Activated CD8-positive, alpha-beta memory T cell treated with anti-CD3 and anti-CD28 coated beads, Interleukin-2, amount 50 U/mL, for 1 hour (primary cell): ENCODE results near the gene TPP1.

Experiments used
- DNase-seq: peaks from one replicate; pipeline ENCODE4 v3.0.0-alpha.2; 2020; ENCODE audit errors: extremely low read depth

TPP1 gene

GRCh38 chr11:6611092-6611962 is 7.9 kb downstream of the TPP1 start:
- DNase-seq: no peak

- DNase-seq: no peak
Observed at GRCh38 chr11:6610591-6610990, 8.6 kb downstream of the TPP1 start.

GRCh38 chr11:6609502-6610015 is 9.7 kb downstream of the TPP1 start:
- no peak for DNase-seq

DNA sequence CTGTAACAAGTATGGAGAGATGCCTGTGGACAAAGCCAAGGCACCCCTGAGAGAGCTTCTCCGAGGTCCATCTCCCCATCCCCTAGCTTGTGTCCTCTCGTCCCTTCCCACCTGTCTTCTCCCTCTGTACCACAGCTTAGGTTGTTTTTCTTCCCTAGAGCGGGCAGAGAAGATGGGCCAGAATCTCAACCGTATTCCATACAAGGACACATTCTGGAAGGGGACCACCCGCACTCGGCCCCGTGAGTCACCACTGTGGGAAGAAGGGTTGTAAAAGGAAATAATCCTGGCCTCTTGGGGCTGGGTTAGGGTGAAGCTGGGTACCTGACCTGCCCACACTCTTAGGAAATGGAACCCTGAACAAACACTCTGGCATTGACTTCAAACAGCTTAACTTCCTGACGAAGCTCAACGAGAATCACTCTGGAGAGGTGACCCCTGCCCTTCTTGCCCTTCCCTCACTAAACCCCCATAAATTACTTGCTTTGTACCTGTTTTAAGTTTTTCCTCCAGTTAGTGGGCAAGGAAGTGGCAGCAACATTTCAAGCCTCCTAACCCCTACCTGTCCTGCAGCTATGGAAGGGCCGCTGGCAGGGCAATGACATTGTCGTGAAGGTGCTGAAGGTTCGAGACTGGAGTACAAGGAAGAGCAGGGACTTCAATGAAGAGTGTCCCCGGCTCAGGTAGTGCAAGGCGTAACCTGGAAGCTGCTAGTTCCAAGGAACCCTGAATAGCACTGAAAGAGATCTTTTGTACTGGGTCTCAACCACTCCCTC is 10.3 kb downstream of the TPP1 start:
- no peak for DNase-seq

GRCh38 chr11:6608011-6608410 is 11.2 kb downstream of the TPP1 start:
- DNase-seq: no peak

DNA sequence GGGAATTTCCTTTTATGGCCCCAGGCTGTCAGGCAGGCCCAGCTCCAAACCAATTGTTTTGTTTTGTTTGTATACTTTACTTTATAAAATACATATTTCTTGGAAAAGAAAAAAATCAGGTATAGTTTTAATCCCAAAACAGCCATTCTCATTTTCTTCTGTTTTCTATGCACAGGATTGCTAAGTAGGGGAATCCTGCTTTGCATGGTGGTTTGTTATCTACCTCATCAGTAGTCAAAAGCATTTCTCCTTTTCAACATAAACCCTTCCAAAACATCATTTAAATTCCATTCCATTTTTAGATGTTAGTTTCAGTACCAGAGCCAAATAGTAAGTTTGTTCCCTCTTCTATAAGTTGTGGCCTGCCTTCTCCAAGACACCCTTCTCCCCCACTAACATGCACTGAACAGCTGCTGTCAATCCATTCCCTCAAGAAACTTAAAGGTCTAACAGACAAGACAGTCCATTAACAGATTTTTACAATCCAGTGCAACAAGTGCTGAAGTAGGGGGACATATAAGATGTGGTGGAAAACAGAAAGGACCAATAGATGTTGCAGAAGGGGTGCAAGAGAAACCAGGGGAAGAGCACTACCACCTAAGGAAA is 11.9 kb downstream of the TPP1 start:
- DNase-seq: no peak

- no peak for DNase-seq
Observed at GRCh38 chr11:6606471-6607189, 12.6 kb downstream of the TPP1 start.

GRCh38 chr11:6604790-6605189 is 14.4 kb downstream of the TPP1 start:
- no peak for DNase-seq

GRCh38 chr11:6604081-6604626 is 15.1 kb downstream of the TPP1 start:
- DNase-seq: peak; percentile 51

DNA sequence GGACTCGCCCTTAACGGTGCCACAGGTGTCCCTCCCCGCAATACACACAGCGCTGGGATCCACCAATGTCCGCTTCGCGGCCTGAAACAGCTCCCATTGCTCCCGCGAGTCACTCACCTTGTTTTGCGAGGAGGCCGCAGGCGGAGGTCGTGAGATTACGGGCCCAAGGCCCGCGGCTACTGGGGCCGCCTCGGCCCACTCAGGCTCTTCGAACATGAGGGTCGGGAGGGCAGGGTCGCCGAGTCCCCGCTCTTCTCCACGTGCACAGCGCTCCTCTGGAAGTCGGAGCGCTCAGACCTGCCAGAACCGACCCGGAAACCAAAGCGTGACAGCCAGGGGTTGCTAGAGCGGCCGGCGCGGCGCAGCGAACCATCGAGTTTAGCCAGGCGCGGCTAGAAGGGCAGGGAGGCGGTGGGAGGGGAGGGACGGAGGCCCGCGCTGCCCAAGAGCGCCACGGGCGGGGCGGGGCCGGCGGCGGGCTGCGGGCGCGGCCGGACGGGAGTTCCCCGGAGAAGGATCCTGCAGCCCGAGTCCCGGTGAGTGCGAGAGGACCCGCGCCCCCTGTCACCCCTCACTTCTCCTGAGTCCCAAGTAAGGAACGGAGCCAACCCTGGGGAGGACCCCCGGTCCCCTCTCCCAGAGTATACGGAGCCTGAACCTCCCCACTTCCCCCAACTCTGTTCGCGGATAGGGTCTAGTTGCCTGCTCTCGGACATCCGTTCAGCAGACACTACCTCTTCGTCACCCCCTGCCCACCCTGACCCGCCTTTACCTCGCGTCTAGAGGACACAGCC is 15.7 kb downstream of the TPP1 start, which contains the start of the genes ILK and RRP8:
Gene ILK, plus strand, starts transcription at position 488 of the 794 bp plus-strand sequence. CDS start 498 bp downstream, outside the sequence.
Gene RRP8, minus strand, starts transcription at position 330 of the 794 bp plus-strand sequence. Its CDS starts 114 bp downstream, at position 216.
- DNase-seq: peak; percentile 53

DNA sequence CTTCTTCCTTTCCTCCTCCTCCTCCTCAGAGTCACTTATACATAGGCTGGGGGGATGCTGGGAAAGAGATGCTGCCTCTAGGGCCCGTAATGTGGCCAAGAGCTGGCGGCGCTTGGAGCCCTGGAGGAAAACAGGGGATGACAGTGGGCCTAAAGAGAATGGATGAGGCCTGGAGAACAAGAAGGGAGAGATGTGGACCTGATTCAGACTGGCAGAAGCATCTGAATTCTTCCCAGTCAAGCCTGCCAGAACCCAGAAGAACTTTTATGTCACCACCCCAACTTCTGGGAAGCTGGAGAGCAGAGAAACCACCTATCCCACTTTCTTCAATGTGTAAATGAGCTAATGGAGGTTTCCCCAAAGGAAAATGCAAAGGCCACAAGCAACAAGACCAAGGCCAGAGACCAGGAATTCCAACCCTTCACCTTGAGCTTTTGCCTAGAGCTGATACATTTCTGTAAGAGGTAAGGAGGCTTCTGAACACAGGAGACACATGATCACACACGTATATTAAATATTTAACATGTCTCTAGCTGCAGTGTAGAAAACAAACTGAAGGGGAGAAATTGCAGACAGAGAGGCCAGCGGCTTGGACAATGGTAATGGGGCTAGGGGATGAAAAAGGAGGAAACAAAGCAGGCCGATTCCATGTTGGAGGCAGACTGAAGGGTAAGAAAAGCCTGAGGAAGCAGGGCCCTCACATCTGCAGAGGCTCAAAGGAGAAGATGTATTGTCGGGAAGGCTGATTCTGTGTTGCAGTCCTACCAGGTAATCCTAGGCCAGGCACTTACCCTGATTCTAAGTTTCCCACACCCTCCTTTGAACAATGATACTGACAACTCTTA is 16.9 kb downstream of the TPP1 start:
- DNase-seq: no peak

DNA sequence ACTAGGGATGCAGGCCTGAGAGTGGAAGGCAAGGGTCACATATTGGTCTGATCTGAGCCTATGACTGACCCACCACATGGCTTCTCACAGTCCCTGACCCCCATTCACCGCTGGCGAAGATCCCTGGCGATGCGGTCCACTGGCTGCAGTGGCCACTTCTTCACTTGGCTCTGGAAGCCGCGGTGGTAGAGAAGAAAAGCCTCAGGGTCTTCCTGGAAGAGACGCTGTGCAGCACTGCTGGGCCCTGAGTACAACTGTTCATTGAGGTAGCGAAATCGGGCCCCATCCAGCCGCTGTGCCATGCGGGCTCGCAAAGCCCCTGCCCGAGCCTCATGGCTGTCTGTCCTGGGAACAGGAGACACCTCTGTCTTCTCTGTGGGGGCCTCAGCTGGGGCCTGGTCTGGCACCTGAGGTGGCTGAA is 18.2 kb downstream of the TPP1 start:
- no peak for DNase-seq

DNA sequence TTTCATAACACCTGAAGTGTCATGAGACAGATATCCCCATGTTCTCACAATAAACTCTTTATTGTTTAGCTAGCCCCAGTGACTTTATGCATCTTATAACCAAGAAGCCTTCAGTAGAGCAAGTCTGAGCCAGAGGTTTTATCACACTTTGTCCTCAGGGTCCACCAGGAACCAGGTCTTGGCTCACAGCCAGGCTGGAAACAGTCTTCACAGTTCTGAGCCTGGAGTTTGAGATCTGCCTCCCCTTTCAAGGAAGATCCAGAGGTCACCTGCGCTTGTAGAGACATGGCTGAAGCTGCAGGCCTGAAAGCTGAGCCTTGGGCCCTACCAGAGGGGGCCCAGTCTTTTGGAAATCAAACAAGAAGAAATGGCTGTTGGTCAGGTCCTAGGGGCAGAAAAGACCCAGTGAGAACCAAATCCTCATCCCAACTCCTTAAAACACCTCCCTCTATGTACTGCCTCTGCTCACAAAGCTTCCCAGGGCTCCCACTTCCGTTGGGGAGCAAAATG is 19.3 kb downstream of the TPP1 start:
- DNase-seq: no peak

DNA sequence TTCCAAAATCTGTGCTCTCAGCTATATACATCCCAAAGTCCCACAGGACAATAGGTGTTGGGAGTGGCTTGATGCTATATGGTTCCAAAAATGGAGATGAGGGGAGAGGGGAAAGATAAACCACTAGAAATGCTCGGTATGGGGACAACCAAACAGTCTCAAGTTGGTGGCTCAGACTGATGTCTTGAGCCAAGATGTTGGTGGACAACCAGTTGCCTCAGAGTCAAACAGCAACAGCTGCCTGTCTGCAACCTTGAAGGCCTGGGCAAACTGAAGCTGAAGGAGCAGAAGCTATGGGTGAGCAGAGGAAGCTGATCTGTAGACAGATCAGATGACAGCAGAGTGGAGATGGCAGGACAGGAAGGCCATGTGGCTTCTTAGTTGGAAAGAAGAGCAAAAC is 19.8 kb downstream of the TPP1 start:
- no peak for DNase-seq

GRCh38 chr11:6598555-6598954 is 20.7 kb downstream of the TPP1 start:
- no peak for DNase-seq

DNA sequence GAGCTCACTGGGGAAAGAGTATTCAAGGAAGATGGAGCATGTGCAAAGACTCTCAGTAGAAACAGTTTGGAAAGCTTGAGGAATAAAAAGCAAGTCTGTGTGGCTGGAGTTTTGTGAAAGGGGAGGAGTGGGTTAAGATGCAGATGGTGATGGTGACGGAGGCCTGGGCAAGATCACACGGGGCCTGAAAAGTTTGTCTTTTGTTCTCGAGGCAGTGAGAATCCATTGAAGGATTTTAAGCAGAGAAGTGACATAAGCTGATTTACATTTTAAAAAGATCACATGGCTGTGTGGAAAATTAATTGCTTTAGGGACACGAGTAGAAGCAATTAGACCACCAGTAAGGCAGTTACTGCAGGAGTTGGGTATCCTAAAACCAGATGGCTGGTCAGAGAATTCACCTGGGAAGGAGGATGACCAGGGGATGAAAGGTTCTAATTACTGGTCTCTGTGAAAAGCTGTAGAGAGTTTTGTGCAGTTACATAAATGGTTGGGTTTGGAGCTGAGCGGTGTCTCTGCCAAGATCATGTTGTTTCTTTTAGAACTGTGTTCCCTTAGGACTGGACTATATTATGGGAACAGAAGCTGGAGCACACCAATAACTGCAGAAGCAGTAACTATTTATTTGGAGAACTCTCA is 22.9 kb downstream of the TPP1 start:
- no peak for DNase-seq

DNA sequence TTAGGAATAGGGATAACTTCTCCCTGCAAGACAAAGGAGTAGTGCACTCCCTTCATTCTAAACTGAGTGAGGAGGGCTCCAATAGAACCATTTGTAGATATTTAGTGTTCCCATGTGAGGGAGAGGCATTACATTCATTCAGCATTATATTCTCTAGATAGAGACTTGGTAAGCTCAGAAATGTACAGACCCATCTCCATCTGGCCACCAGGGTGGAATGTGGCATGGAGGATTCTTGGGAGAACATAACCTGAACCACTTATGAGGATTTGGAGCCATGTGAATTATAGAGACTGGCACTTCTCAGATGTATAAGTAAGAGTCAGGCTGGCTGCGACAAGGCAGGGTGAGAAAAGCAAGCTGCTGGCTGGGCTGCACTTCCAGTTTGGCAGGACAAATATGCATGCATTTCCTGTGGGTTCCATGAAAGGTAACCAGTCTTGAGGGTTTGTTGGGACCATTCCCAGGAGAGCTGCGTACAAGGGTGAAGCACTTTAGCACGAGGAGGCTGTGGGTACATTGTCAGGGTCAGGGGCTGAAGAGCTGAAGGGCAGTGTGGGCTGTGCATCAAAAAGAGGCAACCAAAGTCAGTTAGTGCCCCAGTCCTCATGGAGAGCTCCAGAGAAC is 25.0 kb downstream of the TPP1 start:
- DNase-seq: no peak

- no peak for DNase-seq
Observed at GRCh38 chr11:6588018-6588417, 31.2 kb downstream of the TPP1 start.
